Natural killer cell treated with Interleukin-12 subunit alpha and Interleukin-12 subunit beta and Interleukin-15 and Interleukin-18, amount 100 ng/mL, for 72 hours (primary cell): ENCODE results near the gene CHD5. TPM values are rescaled to one million over a fixed set of nuclear protein-coding genes. Genes with fewer than 3 reads are reported as not detected.

ENCODE experiments used
- ATAC-seq, 2 donors: fragments of 150-1000 bp; cut with Tn5 transposase in 1 of 2; sonication (Bioruptor Pico), chemical (Tn5 transposase) in 1 of 2; 2 replicates each; pipeline ENCODE4 v1.10.0; 2021
- DNase-seq: peaks from one replicate; pipeline ENCODE4 v3.0.0; 2022; ENCODE audit warnings: low spot score
- H3K27ac Mint-ChIP-seq, 2 donors: 1 replicate in 1 of 2; 2 replicates in 1 of 2; pipeline ENCODE4 v1.8.0; 2022; ENCODE audit warnings: mixed read lengths in 2 of 2, mild to moderate bottlenecking in 1 of 2, moderate library complexity in 1 of 2
- H3K27me3 Mint-ChIP-seq, 2 donors: 1 replicate in 1 of 2; 2 replicates in 1 of 2; pipeline ENCODE4 v1.8.0; 2022; ENCODE audit warnings: mixed read lengths in 2 of 2
- H3K36me3 Mint-ChIP-seq: one replicate; pipeline ENCODE4 v1.8.0; 2022; ENCODE audit warnings: mixed read lengths
- H3K4me1 Mint-ChIP-seq, 2 donors: 1 replicate in 1 of 2; 2 replicates in 1 of 2; pipeline ENCODE4 v1.8.0; 2022; ENCODE audit warnings: low read depth in 2 of 2, mixed read lengths in 2 of 2, mild to moderate bottlenecking in 1 of 2
- H3K4me3 Mint-ChIP-seq: one replicate; pipeline ENCODE4 v1.8.0; 2022; ENCODE audit warnings: mixed read lengths
- H3K9me3 Mint-ChIP-seq: 2 replicates; pipeline ENCODE4 v1.8.0; 2022; ENCODE audit warnings: mixed read lengths
- total RNA-seq, 2 donors: library from RNA; stranded (reverse); gene quantifications; one replicate each; pipeline ENCODE4 v1.2.3, GENCODE V29; 2022

Gene CHD5
- total RNA-seq, 2 donors from 2014 or later = 0.31 to 0.78 TPM

GRCh38 chr1:6136516-6137220, 43.5 kb downstream of the CHD5 start:
- Mint-ChIP-seq H3K9me3 (no peaks in the 10 kb centered on the region), H3K4me3 (no peak overlapping the region), H3K27ac (no peak overlapping the region), H3K4me1 (no peaks in the 10 kb centered on the region), H3K27me3 (peaks cover 0 to 5% of the 10 kb centered on the region in 2 donors), H3K36me3 (no peaks in the 10 kb centered on the region)
- no peak for ATAC-seq
- DNase-seq = no peak

- peaks cover 0 to 5% of the 10 kb centered on the region in 2 donors for H3K27me3 Mint-ChIP-seq
- no peak for ATAC-seq
- no peaks in the 10 kb centered on the region for H3K9me3 Mint-ChIP-seq
- H3K4me1 Mint-ChIP-seq = no peaks in the 10 kb centered on the region
- no peaks in the 10 kb centered on the region for H3K36me3 Mint-ChIP-seq
- peak; percentile 49 for DNase-seq
- H3K27ac Mint-ChIP-seq = no peak overlapping the region
- no peak overlapping the region for H3K4me3 Mint-ChIP-seq
Observed at GRCh38 chr1:6134741-6135510, 45.2 kb downstream of the CHD5 start.

DNA sequence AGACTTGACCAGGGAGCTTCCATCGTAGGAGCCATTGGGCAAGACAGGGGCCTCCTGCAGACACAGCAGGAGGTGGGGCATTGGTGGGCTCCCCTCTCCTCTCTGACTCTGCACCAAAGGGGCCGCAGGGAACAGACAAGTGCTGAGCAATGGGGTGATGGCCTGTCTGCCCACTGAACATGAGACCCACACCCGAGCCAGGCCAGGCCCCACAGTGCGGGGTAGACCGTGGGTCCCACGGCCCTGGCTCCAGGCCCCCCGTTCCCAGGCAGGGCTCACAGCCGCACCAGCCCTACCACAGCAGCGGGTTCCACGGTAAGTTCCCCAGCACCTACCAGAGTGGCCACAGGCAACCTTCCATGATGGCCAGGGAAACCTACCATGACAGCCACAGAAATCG, 45.9 kb downstream of the CHD5 start:
- H3K36me3 Mint-ChIP-seq = no peaks in the 10 kb centered on the region
- DNase-seq (peak; percentile 44), ATAC-seq (no peak)
- no peaks in the 10 kb centered on the region for H3K4me1 Mint-ChIP-seq
- no peak overlapping the region for H3K27ac Mint-ChIP-seq
- H3K9me3 Mint-ChIP-seq = no peaks in the 10 kb centered on the region
- H3K27me3 Mint-ChIP-seq = peaks cover 0 to 5% of the 10 kb centered on the region in 2 donors
- no peak overlapping the region for H3K4me3 Mint-ChIP-seq

GRCh38 chr1:6133146-6133895, 46.8 kb downstream of the CHD5 start:
- Mint-ChIP-seq H3K36me3 (no peaks in the 10 kb centered on the region), H3K9me3 (no peaks in the 10 kb centered on the region), H3K4me1 (no peaks in the 10 kb centered on the region), H3K27me3 (peaks cover 0 to 5% of the 10 kb centered on the region in 2 donors), H3K4me3 (no peak overlapping the region), H3K27ac (no peak overlapping the region)
- DNase-seq = peak; percentile 47
- no peak for ATAC-seq

- Mint-ChIP-seq H3K36me3 (no peaks in the 10 kb centered on the region), H3K4me1 (peaks cover 0 to 4% of the 10 kb centered on the region in 2 donors), H3K4me3 (no peak overlapping the region), H3K9me3 (no peaks in the 10 kb centered on the region), H3K27ac (no peak overlapping the region), H3K27me3 (peaks cover 3 to 5% of the 10 kb centered on the region in 2 donors)
- ATAC-seq = no peak
- DNase-seq = no peak
Observed at GRCh38 chr1:6131561-6131960, 48.6 kb downstream of the CHD5 start.

- ATAC-seq (no peak), DNase-seq (peak; percentile 25)
- no peak overlapping the region for H3K27ac Mint-ChIP-seq
Observed at GRCh38 chr1:6130596-6130995, 49.5 kb downstream of the CHD5 start.

DNA sequence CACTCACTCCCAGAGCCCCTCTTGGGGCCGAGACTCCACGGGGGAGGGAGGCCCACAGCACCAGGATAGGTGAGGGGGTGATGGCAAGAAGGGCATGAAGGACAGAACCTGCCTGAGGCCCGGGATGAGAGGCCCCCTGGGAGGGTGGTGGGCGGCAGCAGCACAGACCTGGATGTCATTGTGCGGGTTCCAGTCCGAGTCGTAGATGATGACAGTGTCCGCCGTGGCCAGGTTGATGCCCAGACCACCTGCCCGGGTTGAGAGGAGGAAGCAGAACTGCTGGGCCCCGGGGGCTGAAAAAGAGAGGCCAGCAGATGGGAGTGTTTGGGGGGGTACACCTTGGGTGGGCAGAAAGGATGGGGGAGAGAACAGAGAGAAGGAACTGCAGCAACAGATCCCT, 50.1 kb downstream of the CHD5 start:
- peak; percentile 48 for DNase-seq
- ATAC-seq = no peak
- Mint-ChIP-seq H3K27me3 (peaks cover 5 to 6% of the 10 kb centered on the region in 2 donors), H3K4me3 (no peak overlapping the region), H3K9me3 (no peaks in the 10 kb centered on the region), H3K4me1 (peaks cover 0 to 4% of the 10 kb centered on the region in 2 donors), H3K27ac (no peak overlapping the region), H3K36me3 (no peaks in the 10 kb centered on the region)

More at GRCh38 chr1:6130596-6130995, 49.5 kb downstream of the CHD5 start:
- H3K36me3 Mint-ChIP-seq = no peaks in the 10 kb centered on the region
- peaks cover 5 to 6% of the 10 kb centered on the region in 2 donors for H3K27me3 Mint-ChIP-seq
- H3K4me3 Mint-ChIP-seq = no peak overlapping the region
- no peaks in the 10 kb centered on the region for H3K9me3 Mint-ChIP-seq
- H3K4me1 Mint-ChIP-seq = peaks cover 0 to 4% of the 10 kb centered on the region in 2 donors

- ATAC-seq = no peak
- Mint-ChIP-seq H3K27me3 (peaks cover 5 to 6% of the 10 kb centered on the region in 2 donors), H3K4me1 (peaks cover 0 to 4% of the 10 kb centered on the region in 2 donors), H3K4me3 (no peak overlapping the region), H3K36me3 (no peaks in the 10 kb centered on the region), H3K9me3 (no peaks in the 10 kb centered on the region), H3K27ac (no peak overlapping the region)
- no peak for DNase-seq
Observed at GRCh38 chr1:6129313-6129712, 50.8 kb downstream of the CHD5 start.

DNA sequence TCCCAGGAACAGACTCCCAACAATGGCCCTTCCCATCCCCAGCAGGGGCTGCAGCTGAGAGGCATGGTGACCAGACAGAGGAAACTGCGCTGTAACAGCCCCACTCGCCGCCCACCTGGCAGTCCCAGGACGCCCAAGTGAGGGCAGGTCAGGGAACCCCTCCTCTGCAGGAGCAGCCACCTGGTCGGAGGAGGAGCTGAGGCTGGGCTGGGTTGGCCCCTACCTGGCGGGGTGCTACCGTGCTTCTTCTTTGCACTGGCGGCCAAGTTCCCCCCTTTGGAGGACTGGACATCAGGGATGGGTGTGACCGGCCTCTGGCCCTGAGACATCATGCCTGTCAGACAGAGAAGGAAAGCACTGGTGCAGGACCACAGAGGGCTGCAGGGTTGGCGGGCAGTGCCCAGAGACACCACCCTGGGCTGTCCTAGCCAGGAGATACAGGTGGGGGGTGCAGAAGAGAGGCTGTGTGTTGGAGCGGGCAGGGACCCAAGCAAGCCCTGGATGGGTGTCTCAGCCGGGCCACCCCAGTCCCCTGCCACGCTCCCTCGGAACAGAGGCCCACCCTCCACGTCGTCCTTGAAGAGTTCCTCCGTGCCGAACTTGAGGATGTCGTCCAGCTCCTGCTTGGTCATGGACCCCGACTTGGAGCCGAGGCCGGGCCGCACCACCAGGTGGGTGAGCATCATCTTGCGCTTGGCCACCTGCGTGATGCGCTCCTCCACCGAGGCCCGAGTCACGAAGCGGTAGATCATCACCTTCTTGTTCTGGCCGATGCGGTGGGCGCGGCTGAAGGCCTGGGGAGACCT, 51.6 kb downstream of the CHD5 start:
- H3K4me1 Mint-ChIP-seq = peaks cover 0 to 4% of the 10 kb centered on the region in 2 donors
- no peaks in the 10 kb centered on the region for H3K9me3 Mint-ChIP-seq
- no peak for DNase-seq

DNA sequence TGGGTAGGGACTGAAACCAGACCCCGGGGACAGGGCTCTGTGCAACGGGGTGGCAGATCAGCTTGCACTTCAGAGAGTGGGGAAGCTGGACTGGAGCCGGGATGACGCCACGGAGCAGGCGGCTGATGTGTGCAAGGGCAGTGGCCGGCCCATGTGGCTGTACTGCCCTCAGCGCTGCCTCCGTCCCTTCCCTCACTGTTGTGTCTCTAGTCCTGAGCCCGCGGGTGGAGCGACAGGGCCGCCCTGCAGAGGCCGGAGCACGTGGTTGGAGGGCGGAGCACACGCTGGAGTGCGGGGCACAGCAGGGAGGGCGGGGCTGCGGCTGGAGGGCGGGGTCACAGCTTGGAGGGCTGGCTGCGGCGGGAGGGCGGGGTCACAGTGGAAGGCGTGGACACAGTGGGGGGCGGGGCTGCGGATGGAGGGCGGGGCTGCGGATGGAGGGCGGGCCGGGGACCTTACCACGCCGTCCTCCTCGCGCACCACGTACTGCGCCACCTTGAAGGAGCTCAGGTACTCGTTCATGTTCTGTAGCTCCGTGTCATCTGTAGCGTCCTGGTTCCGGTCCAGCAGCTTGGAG, 52.4 kb downstream of the CHD5 start:
- Mint-ChIP-seq H3K4me3 (no peak overlapping the region), H3K4me1 (peaks cover 3 to 6% of the 10 kb centered on the region in 2 donors), H3K36me3 (no peaks in the 10 kb centered on the region), H3K27ac (no peak overlapping the region), H3K27me3 (peaks cover 5 to 6% of the 10 kb centered on the region in 2 donors), H3K9me3 (no peaks in the 10 kb centered on the region)
- DNase-seq = peak; percentile 82
- ATAC-seq = peak; percentile 82 to 93

More for the DNA sequence above, 51.6 kb downstream of the CHD5 start:
- Mint-ChIP-seq H3K4me3 (no peak overlapping the region), H3K27me3 (peaks cover 5 to 6% of the 10 kb centered on the region in 2 donors), H3K27ac (no peak overlapping the region), H3K36me3 (no peaks in the 10 kb centered on the region)
- no peak for ATAC-seq

- ATAC-seq (no peak), DNase-seq (no peak)
- H3K27ac Mint-ChIP-seq = no peak overlapping the region
- peaks cover 4 to 6% of the 10 kb centered on the region in 2 donors for H3K4me1 Mint-ChIP-seq
- no peak overlapping the region for H3K4me3 Mint-ChIP-seq
- peaks cover 0 to 6% of the 10 kb centered on the region in 2 donors for H3K27me3 Mint-ChIP-seq
- no peaks in the 10 kb centered on the region for H3K36me3 Mint-ChIP-seq
- H3K9me3 Mint-ChIP-seq = no peaks in the 10 kb centered on the region
Observed at GRCh38 chr1:6126521-6127067, 53.5 kb downstream of the CHD5 start.

- Mint-ChIP-seq H3K36me3 (no peaks in the 10 kb centered on the region), H3K4me3 (no peak overlapping the region), H3K27ac (no peak overlapping the region), H3K9me3 (no peaks in the 10 kb centered on the region), H3K4me1 (peaks cover 4 to 6% of the 10 kb centered on the region in 2 donors), H3K27me3 (peaks cover 0 to 6% of the 10 kb centered on the region in 2 donors)
- ATAC-seq (no peak), DNase-seq (no peak)
Observed at GRCh38 chr1:6126028-6126427, 54.1 kb downstream of the CHD5 start.
